ENCODE results near the gene MAN2A1.

MAN2A1 gene

GRCh38 chr5:109659901-109660300, 29.8 kb upstream of the MAN2A1 start:
- TF ChIP-seq TAF1 (IDR thresholded peaks at IDR 0.05; ENCODE audit: low read depth): no peak
- TF ChIP-seq, protein P1, sequence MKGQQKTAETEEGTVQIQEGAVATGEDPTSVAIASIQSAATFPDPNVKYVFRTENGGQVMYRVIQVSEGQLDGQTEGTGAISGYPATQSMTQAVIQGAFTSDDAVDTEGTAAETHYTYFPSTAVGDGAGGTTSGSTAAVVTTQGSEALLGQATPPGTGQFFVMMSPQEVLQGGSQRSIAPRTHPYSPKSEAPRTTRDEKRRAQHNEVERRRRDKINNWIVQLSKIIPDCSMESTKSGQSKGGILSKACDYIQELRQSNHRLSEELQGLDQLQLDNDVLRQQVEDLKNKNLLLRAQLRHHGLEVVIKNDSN (IDR thresholded peaks at IDR 0.05): no peak
- no peak for TF ChIP-seq RAD21 (IDR thresholded peaks at IDR 0.05; ENCODE audit: low read depth)
- no peak for TF ChIP-seq FOXM1 (IDR thresholded peaks at IDR 0.05; ENCODE audit: borderline replicate concordance, low read depth)
- no peak for TF ChIP-seq ZBTB7A (IDR thresholded peaks at IDR 0.05; ENCODE audit: low read depth)
- no peak for TF ChIP-seq TCF12 (IDR thresholded peaks at IDR 0.05; ENCODE audit: low read depth)
- TF ChIP-seq, protein P2, sequence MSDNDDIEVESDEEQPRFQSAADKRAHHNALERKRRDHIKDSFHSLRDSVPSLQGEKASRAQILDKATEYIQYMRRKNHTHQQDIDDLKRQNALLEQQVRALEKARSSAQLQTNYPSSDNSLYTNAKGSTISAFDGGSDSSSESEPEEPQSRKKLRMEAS (IDR thresholded peaks at IDR 0.05): no peak
- TF ChIP-seq EP300 (IDR thresholded peaks at IDR 0.05; ENCODE audit: borderline replicate concordance): no peak
- TF ChIP-seq CREB1 (IDR thresholded peaks at IDR 0.05; ENCODE audit: low read depth): no peak
- no peak for TF ChIP-seq EGR1 (IDR thresholded peaks at IDR 0.05)
- TF ChIP-seq, protein P3, sequence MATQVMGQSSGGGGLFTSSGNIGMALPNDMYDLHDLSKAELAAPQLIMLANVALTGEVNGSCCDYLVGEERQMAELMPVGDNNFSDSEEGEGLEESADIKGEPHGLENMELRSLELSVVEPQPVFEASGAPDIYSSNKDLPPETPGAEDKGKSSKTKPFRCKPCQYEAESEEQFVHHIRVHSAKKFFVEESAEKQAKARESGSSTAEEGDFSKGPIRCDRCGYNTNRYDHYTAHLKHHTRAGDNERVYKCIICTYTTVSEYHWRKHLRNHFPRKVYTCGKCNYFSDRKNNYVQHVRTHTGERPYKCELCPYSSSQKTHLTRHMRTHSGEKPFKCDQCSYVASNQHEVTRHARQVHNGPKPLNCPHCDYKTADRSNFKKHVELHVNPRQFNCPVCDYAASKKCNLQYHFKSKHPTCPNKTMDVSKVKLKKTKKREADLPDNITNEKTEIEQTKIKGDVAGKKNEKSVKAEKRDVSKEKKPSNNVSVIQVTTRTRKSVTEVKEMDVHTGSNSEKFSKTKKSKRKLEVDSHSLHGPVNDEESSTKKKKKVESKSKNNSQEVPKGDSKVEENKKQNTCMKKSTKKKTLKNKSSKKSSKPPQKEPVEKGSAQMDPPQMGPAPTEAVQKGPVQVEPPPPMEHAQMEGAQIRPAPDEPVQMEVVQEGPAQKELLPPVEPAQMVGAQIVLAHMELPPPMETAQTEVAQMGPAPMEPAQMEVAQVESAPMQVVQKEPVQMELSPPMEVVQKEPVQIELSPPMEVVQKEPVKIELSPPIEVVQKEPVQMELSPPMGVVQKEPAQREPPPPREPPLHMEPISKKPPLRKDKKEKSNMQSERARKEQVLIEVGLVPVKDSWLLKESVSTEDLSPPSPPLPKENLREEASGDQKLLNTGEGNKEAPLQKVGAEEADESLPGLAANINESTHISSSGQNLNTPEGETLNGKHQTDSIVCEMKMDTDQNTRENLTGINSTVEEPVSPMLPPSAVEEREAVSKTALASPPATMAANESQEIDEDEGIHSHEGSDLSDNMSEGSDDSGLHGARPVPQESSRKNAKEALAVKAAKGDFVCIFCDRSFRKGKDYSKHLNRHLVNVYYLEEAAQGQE (IDR thresholded peaks at IDR 0.05; ENCODE audit: low read depth): no peak
- no peak for TF ChIP-seq TEAD4 (IDR thresholded peaks at IDR 0.05)
- no peak for TF ChIP-seq NFIC (IDR thresholded peaks at IDR 0.05)
- TF ChIP-seq YY1 (IDR thresholded peaks at IDR 0.05; ENCODE audit: low read depth): no peak
- TF ChIP-seq CEBPB (IDR thresholded peaks at IDR 0.05): no peak

DNA sequence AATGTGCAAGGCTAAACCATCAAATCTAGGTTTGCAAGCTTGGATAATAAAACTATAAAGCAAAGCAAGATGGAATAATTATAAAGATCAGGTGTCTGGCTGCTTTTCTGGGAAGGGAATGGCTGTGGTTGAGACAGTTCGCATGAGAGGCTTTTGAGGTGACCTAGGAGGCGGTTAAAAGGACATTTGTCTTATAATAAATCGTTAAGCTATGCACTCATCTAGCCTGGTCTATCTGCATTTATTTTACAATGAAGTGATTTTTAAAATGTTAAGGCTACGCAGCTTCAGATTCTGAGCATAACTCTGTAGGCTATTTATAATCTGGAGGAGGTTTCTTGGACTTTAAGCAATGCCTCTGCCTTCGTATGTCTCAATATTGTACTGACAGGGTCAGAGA, 29.4 kb upstream of the MAN2A1 start:
- no peak for TF ChIP-seq YY1 (IDR thresholded peaks at IDR 0.05; ENCODE audit: low read depth)
- no peak for TF ChIP-seq NFIC (IDR thresholded peaks at IDR 0.05)
- TF ChIP-seq RAD21 (IDR thresholded peaks at IDR 0.05; ENCODE audit: low read depth): no peak
- TF ChIP-seq, protein P3 (IDR thresholded peaks at IDR 0.05; ENCODE audit: low read depth): no peak
- no peak for TF ChIP-seq CREB1 (IDR thresholded peaks at IDR 0.05; ENCODE audit: low read depth)
- TF ChIP-seq TEAD4 (IDR thresholded peaks at IDR 0.05): no peak
- no peak for TF ChIP-seq CEBPB (IDR thresholded peaks at IDR 0.05)
- TF ChIP-seq TCF12 (IDR thresholded peaks at IDR 0.05; ENCODE audit: low read depth): no peak
- TF ChIP-seq ZBTB7A (IDR thresholded peaks at IDR 0.05; ENCODE audit: low read depth): no peak

GRCh38 chr5:109668237-109668636, 21.5 kb upstream of the MAN2A1 start:
- TF ChIP-seq EGR1 (IDR thresholded peaks at IDR 0.05) (no peak), EP300 (IDR thresholded peaks at IDR 0.05; ENCODE audit: borderline replicate concordance) (no peak), NFIC (IDR thresholded peaks at IDR 0.05) (no peak), CEBPB (IDR thresholded peaks at IDR 0.05) (no peak)
- TF ChIP-seq, protein P1 (IDR thresholded peaks at IDR 0.05): no peak

DNA sequence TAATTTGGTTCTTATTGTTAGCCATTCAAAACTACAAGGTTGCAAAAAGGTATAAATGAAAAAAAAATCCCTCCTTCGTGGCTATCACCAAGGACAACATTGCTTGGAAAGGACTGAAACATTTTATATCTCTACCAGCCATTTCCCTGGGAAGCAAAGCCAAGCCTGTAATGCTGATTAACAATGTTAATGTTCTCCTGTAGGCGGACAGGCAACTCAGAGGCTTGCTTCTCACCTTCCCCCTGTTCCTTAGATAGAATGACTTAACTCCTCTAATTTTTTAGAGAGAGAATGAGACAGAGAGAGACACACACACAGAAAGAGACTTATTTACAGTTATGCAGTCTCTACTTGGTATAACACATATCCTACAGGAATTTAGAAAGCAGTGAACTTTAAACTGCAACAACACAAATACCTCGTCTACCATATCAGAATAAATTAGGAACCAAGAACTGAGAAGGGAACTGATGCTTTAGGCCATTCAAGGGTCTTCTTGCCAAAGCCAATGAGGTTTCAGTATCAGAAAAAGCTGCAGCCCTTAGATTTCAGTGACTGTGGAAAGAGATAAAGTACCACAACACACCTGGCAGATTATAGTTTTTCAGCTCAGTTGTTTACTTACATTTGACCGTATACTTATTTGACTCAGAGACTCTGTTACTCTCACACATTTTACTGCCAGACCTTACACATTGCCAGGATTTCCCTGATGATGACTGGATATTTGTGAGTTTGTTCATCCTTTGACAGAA, 20.9 kb upstream of the MAN2A1 start:
- TF ChIP-seq YY1 (IDR thresholded peaks at IDR 0.05; ENCODE audit: low read depth): no peak
- TF ChIP-seq, protein P2 (IDR thresholded peaks at IDR 0.05): no peak
- TF ChIP-seq ZBTB7A (IDR thresholded peaks at IDR 0.05; ENCODE audit: low read depth): no peak
- no peak for TF ChIP-seq EGR1 (IDR thresholded peaks at IDR 0.05)
- TF ChIP-seq, protein P3 (IDR thresholded peaks at IDR 0.05; ENCODE audit: low read depth): no peak
- no peak for TF ChIP-seq RAD21 (IDR thresholded peaks at IDR 0.05; ENCODE audit: low read depth)
- no peak for TF ChIP-seq EP300 (IDR thresholded peaks at IDR 0.05; ENCODE audit: borderline replicate concordance)
